ENCODE data around the gene TJP2.

TJP2 gene

DNA sequence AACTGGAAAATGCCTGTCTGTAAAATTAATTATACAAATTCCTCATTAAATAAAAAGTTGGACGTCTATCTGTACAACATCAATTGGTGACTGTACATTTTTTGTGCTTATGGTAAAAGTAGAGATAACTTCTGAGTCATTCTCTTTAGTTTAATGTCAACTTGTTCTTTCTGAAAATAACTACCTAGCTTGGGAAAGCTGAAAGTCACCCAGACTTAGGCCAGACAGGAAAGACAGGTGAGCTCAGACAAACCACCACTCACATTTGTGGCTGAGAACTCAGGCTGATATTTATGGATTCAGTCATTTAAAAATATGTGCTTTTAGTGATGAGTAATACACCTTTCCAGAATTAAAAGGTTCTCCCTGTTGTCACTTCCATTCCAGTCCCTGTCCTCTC, 119.1 kb downstream of the TJP2 start:
- Histone ChIP-seq H3K4me1 (no peaks in the 10 kb centered on the region), H3K4me3 (ENCODE audit: low read depth, low read length) (no peak overlapping the region), H3K9ac (no peak overlapping the region), H3K36me3 (ENCODE audit: control insufficient read depth, insufficient read depth, low read length) (no peaks in the 10 kb centered on the region), H3K9me3 (ENCODE audit: control insufficient read depth, low read length) (no peaks in the 10 kb centered on the region), H2AFZ (no peak overlapping the region), H3K4me2 (ENCODE audit: low read length) (no peak overlapping the region), H3K79me2 (no peaks in the 10 kb centered on the region), H3K27ac (no peak overlapping the region), H3K27me3 (ENCODE audit: control insufficient read depth, insufficient read depth, low read length) (no peaks in the 10 kb centered on the region)
- TF ChIP-seq CTCF (IDR thresholded peaks at IDR 0.05) = no peak

GRCh38 chr9:69295872-69296552, 121.9 kb downstream of the TJP2 start:
- peak overlapping the region; percentile 11 for H3K27ac ChIP-seq
- no peaks in the 10 kb centered on the region for H3K79me2 ChIP-seq
- no peaks in the 10 kb centered on the region for H3K36me3 ChIP-seq (ENCODE audit: control insufficient read depth, insufficient read depth, low read length)
- H3K4me3 ChIP-seq (ENCODE audit: low read depth, low read length) = no peak overlapping the region
- TF ChIP-seq CTCF (IDR thresholded peaks at IDR 0.05) = no peak
- H3K9me3 ChIP-seq (ENCODE audit: control insufficient read depth, low read length) = no peaks in the 10 kb centered on the region
- H3K4me2 ChIP-seq (ENCODE audit: low read length) = no peak overlapping the region
- H3K27me3 ChIP-seq (ENCODE audit: control insufficient read depth, insufficient read depth, low read length) = no peaks in the 10 kb centered on the region
- no peak overlapping the region for H2AFZ ChIP-seq
- no peak overlapping the region for H3K9ac ChIP-seq
- H3K4me1 ChIP-seq = no peaks in the 10 kb centered on the region

- no peaks in the 10 kb centered on the region for H3K27me3 ChIP-seq (ENCODE audit: control insufficient read depth, insufficient read depth, low read length)
These were observed 123.4 kb downstream of the TJP2 start for GRCh38 chr9:69297300-69297980.

DNA sequence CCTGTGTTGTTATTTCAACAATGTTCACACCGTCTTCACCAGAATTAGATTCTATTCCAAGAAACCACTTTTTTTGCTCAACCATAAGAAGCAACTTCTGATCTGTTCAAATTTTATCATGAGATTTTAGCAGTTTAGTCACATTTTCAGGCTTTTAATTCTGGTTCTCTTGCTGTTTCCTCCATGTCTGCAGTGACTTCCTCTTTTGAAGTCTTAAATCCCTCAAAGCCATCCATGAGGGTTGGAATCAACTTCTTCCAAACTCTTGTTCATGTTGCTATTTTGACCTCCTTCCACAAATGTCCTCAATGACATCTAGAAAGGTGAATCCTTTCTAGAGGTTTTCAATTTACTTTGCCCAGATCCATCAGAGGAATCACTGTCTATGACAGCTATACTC, 125.2 kb downstream of the TJP2 start:
- H3K27me3 ChIP-seq (ENCODE audit: control insufficient read depth, insufficient read depth, low read length) = no peaks in the 10 kb centered on the region
- H3K9me3 ChIP-seq (ENCODE audit: control insufficient read depth, low read length) = no peaks in the 10 kb centered on the region
- no peaks in the 10 kb centered on the region for H3K36me3 ChIP-seq (ENCODE audit: control insufficient read depth, insufficient read depth, low read length)
- TF ChIP-seq CTCF (IDR thresholded peaks at IDR 0.05) = no peak
- no peak overlapping the region for H3K9ac ChIP-seq
- H3K27ac ChIP-seq = no peak overlapping the region
- no peak overlapping the region for H3K4me3 ChIP-seq (ENCODE audit: low read depth, low read length)
- H3K4me2 ChIP-seq (ENCODE audit: low read length) = no peak overlapping the region
- H2AFZ ChIP-seq = no peak overlapping the region
- H3K4me1 ChIP-seq = no peaks in the 10 kb centered on the region
- no peaks in the 10 kb centered on the region for H3K79me2 ChIP-seq

More at GRCh38 chr9:69297300-69297980, 123.4 kb downstream of the TJP2 start:
- no peaks in the 10 kb centered on the region for H3K4me1 ChIP-seq
- H3K79me2 ChIP-seq = no peaks in the 10 kb centered on the region
- no peaks in the 10 kb centered on the region for H3K9me3 ChIP-seq (ENCODE audit: control insufficient read depth, low read length)
- H3K9ac ChIP-seq = no peak overlapping the region
- H3K36me3 ChIP-seq (ENCODE audit: control insufficient read depth, insufficient read depth, low read length) = no peaks in the 10 kb centered on the region
- H3K4me3 ChIP-seq (ENCODE audit: low read depth, low read length) = no peak overlapping the region
- no peak for TF ChIP-seq CTCF (IDR thresholded peaks at IDR 0.05)
- no peak overlapping the region for H2AFZ ChIP-seq
- no peak overlapping the region for H3K27ac ChIP-seq
- no peak overlapping the region for H3K4me2 ChIP-seq (ENCODE audit: low read length)

- H3K79me2 ChIP-seq = no peaks in the 10 kb centered on the region
- H3K36me3 ChIP-seq (ENCODE audit: control insufficient read depth, insufficient read depth, low read length) = no peaks in the 10 kb centered on the region
- TF ChIP-seq CTCF (IDR thresholded peaks at IDR 0.05) = no peak
- no peak overlapping the region for H3K9ac ChIP-seq
- H3K4me3 ChIP-seq (ENCODE audit: low read depth, low read length) = no peak overlapping the region
- H3K4me1 ChIP-seq = no peaks in the 10 kb centered on the region
- H3K27me3 ChIP-seq (ENCODE audit: control insufficient read depth, insufficient read depth, low read length) = no peaks in the 10 kb centered on the region
- no peaks in the 10 kb centered on the region for H3K9me3 ChIP-seq (ENCODE audit: control insufficient read depth, low read length)
- no peak overlapping the region for H3K4me2 ChIP-seq (ENCODE audit: low read length)
- no peak overlapping the region for H3K27ac ChIP-seq
- no peak overlapping the region for H2AFZ ChIP-seq
These were observed 125.7 kb downstream of the TJP2 start for GRCh38 chr9:69299826-69300225.

Data from parathyroid adenoma (tissue), 2 donors.